ENCODE data around the gene UGCG. TPM values are rescaled to one million over a fixed set of nuclear protein-coding genes. Genes with fewer than 3 reads are reported as not detected.

The UGCG gene
- total and polyA plus RNA-seq, 2 donors (not counting 1 experiment from before 2014, with no cell fraction given) = 143 to 260 TPM

DNA sequence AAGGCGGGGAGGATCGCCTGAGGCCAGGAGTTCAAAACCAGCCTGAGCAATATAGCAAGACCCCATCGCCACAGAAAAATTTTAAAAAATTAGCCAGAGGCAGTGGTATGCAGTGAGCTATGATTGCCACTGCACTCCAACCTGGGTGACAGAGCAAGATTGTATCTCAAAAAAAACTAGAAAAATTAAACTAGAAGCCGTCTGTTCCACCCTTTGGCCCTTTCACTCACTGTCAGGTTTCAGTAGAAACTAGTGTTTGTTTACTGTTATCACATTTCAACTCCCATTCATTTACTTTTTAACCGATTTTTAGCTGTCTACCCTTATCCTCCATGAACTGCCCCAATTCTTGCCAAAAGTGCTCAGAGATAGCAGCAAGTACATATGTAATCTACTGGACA lies 8.3 kb downstream of the UGCG start:
- H3K36me3 ChIP-seq (ENCODE audit: control insufficient read depth, insufficient read depth, low read length) = peaks cover 2% of the 10 kb centered on the region
- H3K79me2 ChIP-seq (ENCODE audit: control insufficient read depth, insufficient read depth, low read length) = peaks cover 99% of the 10 kb centered on the region
- H3K4me3 ChIP-seq (replicated peaks in 1 of 4; ENCODE audit: control extremely low read depth in 1 of 4, insufficient read depth in 1 of 4, low read depth in 3 of 4, low read length in 4 of 4) = no peak overlapping the region
- H3K27me3 ChIP-seq (ENCODE audit: control insufficient read depth, insufficient read depth, low read length) = no peaks in the 10 kb centered on the region
- H3K9ac ChIP-seq (ENCODE audit: insufficient read depth, low read length) = no peak overlapping the region
- no peak overlapping the region for H3K27ac ChIP-seq (ENCODE audit: insufficient read depth, low read length)
- no peak overlapping the region for H3K4me2 ChIP-seq (ENCODE audit: extremely low read depth, insufficient read depth, low read length)
- no peak for DNase-seq (ENCODE audit: low read depth in 2 of 2)
- peaks cover 13% of the 10 kb centered on the region for H4K20me1 ChIP-seq (ENCODE audit: control insufficient read depth, extremely low read depth, insufficient read depth, low read length)
- H3K9me3 ChIP-seq (ENCODE audit: control insufficient read depth, insufficient read depth, low read depth, low read length) = no peaks in the 10 kb centered on the region
- peaks cover 21% of the 10 kb centered on the region for H3K4me1 ChIP-seq (ENCODE audit: control insufficient read depth, extremely low read depth, insufficient read depth, low read length)
- TF ChIP-seq, protein P1, sequence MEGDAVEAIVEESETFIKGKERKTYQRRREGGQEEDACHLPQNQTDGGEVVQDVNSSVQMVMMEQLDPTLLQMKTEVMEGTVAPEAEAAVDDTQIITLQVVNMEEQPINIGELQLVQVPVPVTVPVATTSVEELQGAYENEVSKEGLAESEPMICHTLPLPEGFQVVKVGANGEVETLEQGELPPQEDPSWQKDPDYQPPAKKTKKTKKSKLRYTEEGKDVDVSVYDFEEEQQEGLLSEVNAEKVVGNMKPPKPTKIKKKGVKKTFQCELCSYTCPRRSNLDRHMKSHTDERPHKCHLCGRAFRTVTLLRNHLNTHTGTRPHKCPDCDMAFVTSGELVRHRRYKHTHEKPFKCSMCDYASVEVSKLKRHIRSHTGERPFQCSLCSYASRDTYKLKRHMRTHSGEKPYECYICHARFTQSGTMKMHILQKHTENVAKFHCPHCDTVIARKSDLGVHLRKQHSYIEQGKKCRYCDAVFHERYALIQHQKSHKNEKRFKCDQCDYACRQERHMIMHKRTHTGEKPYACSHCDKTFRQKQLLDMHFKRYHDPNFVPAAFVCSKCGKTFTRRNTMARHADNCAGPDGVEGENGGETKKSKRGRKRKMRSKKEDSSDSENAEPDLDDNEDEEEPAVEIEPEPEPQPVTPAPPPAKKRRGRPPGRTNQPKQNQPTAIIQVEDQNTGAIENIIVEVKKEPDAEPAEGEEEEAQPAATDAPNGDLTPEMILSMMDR (conservative IDR thresholded peaks at IDR 0.05 in 1 of 2, IDR thresholded peaks at IDR 0.05 in 1 of 2; ENCODE audit: low read depth in 1 of 2, low read length in 2 of 2) = no peak
- no peak for TF ChIP-seq EZH2 (IDR thresholded peaks at IDR 0.05; ENCODE audit: low read length, missing control alignments)
- H2AFZ ChIP-seq (ENCODE audit: low read length) = no peak overlapping the region

DNA sequence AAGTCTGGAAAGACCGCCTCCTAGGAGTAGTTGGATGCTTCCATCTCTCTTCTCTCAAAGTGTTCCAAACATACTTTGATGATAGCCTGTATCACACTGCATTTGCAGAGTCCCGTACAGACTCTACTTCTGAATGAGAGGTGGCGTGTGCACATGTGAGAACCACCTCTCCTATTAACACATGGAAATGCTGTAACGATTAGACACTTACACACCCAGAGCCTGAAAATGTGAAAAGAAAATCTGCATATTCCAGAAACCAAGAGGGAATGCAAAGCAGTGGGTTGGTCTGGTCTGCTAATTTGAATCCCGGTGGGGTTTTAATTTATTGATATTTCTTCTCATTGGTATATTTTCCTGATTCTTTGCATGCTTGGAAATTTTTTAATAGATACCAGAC lies 10.5 kb downstream of the UGCG start:
- Histone ChIP-seq H3K27ac (ENCODE audit: insufficient read depth, low read length) (no peak overlapping the region), H3K79me2 (ENCODE audit: control insufficient read depth, insufficient read depth, low read length) (peaks cover 98% of the 10 kb centered on the region), H3K27me3 (ENCODE audit: control insufficient read depth, insufficient read depth, low read length) (no peaks in the 10 kb centered on the region), H3K4me1 (ENCODE audit: control insufficient read depth, extremely low read depth, insufficient read depth, low read length) (peaks cover 23% of the 10 kb centered on the region), H4K20me1 (ENCODE audit: control insufficient read depth, extremely low read depth, insufficient read depth, low read length) (peaks cover 18% of the 10 kb centered on the region), H2AFZ (ENCODE audit: low read length) (no peak overlapping the region), H3K4me2 (ENCODE audit: extremely low read depth, insufficient read depth, low read length) (no peak overlapping the region), H3K4me3 (replicated peaks in 1 of 4; ENCODE audit: control extremely low read depth in 1 of 4, insufficient read depth in 1 of 4, low read depth in 3 of 4, low read length in 4 of 4) (no peak overlapping the region), H3K9ac (ENCODE audit: insufficient read depth, low read length) (no peak overlapping the region), H3K36me3 (ENCODE audit: control insufficient read depth, insufficient read depth, low read length) (no peaks in the 10 kb centered on the region), H3K9me3 (ENCODE audit: control insufficient read depth, insufficient read depth, low read depth, low read length) (no peaks in the 10 kb centered on the region)
- DNase-seq (ENCODE audit: low read depth in 2 of 2) = no peak
- no peak for TF ChIP-seq EZH2 (IDR thresholded peaks at IDR 0.05; ENCODE audit: low read length, missing control alignments)
- TF ChIP-seq, protein P1 (conservative IDR thresholded peaks at IDR 0.05 in 1 of 2, IDR thresholded peaks at IDR 0.05 in 1 of 2; ENCODE audit: low read depth in 1 of 2, low read length in 2 of 2) = no peak

DNA sequence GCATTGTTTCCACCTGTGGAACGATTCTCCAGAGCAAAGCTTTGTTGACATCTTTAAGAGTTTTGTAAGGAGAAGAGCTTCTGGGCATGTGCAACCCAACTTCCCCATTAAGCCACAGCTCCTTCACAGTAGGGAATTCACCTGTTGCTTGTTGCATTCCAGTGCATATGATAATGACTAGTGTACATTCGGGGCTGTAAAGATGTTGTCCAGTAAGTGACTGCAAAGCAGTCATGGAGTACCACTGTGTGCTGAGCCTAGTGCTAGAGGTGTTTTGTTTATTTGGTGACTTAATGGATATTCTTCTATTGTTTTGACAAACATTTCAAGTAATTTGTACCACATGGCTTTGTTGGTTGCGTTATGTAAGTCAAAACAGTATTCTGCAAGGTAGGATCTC lies 12.8 kb downstream of the UGCG start:
- DNase-seq (ENCODE audit: low read depth in 2 of 2) = no peak
- no peaks in the 10 kb centered on the region for H3K27me3 ChIP-seq (ENCODE audit: control insufficient read depth, insufficient read depth, low read length)
- H3K4me3 ChIP-seq (replicated peaks in 1 of 4; ENCODE audit: control extremely low read depth in 1 of 4, insufficient read depth in 1 of 4, low read depth in 3 of 4, low read length in 4 of 4) = no peak overlapping the region
- peaks cover 20% of the 10 kb centered on the region for H4K20me1 ChIP-seq (ENCODE audit: control insufficient read depth, extremely low read depth, insufficient read depth, low read length)
- peaks cover 98% of the 10 kb centered on the region for H3K79me2 ChIP-seq (ENCODE audit: control insufficient read depth, insufficient read depth, low read length)
- peaks cover 14% of the 10 kb centered on the region for H3K4me1 ChIP-seq (ENCODE audit: control insufficient read depth, extremely low read depth, insufficient read depth, low read length)
- no peak overlapping the region for H3K4me2 ChIP-seq (ENCODE audit: extremely low read depth, insufficient read depth, low read length)
- H3K27ac ChIP-seq (ENCODE audit: insufficient read depth, low read length) = no peak overlapping the region
- no peaks in the 10 kb centered on the region for H3K9me3 ChIP-seq (ENCODE audit: control insufficient read depth, insufficient read depth, low read depth, low read length)
- H3K9ac ChIP-seq (ENCODE audit: insufficient read depth, low read length) = no peak overlapping the region
- no peaks in the 10 kb centered on the region for H3K36me3 ChIP-seq (ENCODE audit: control insufficient read depth, insufficient read depth, low read length)
- no peak for TF ChIP-seq EZH2 (IDR thresholded peaks at IDR 0.05; ENCODE audit: low read length, missing control alignments)
- TF ChIP-seq, protein P1 (conservative IDR thresholded peaks at IDR 0.05 in 1 of 2, IDR thresholded peaks at IDR 0.05 in 1 of 2; ENCODE audit: low read depth in 1 of 2, low read length in 2 of 2) = no peak
- H2AFZ ChIP-seq (ENCODE audit: low read length) = no peak overlapping the region

Measured in fibroblast of lung (primary cell).